IPS-NIHi11 (cell line): Measurements from ENCODE around the gene KANSL3.
"Not testable (repeated sequence)": the region's sequence is repeated elsewhere in the genome, so short reads cannot be mapped to it uniquely, and the experiment has no call there.

Source experiments
- DNase-seq: peaks from one replicate; pipeline ENCODE4 v3.0.0; 2012; ENCODE audit warnings: mixed read lengths, low spot score

KANSL3 gene

GRCh38 chr2:96557421-96557820 lies 80.7 kb downstream of the KANSL3 start:
- DNase-seq = not testable (repeated sequence)

GRCh38 chr2:96556441-96557330 lies 81.4 kb downstream of the KANSL3 start:
- no peak for DNase-seq

GRCh38 chr2:96555146-96555610 lies 82.9 kb downstream of the KANSL3 start:
- DNase-seq = no peak

- DNase-seq = peak; percentile 93
These were observed 83.6 kb downstream of the KANSL3 start for GRCh38 chr2:96554293-96555145.

- not testable (repeated sequence) for DNase-seq
These were observed 84.2 kb downstream of the KANSL3 start for GRCh38 chr2:96553957-96554292.

GRCh38 chr2:96553176-96553956 lies 84.7 kb downstream of the KANSL3 start:
- no peak for DNase-seq

- DNase-seq = no peak
These were observed 85.6 kb downstream of the KANSL3 start for GRCh38 chr2:96552315-96553175.

- DNase-seq = no peak
These were observed 86.4 kb downstream of the KANSL3 start for GRCh38 chr2:96551605-96552314.

GRCh38 chr2:96550787-96551604 lies 87.1 kb downstream of the KANSL3 start:
- no peak for DNase-seq

GRCh38 chr2:96549967-96550786 lies 87.9 kb downstream of the KANSL3 start:
- peak; percentile 74 for DNase-seq

GRCh38 chr2:96549466-96549785 lies 88.7 kb downstream of the KANSL3 start:
- no peak for DNase-seq

GRCh38 chr2:96548558-96549465 lies 89.3 kb downstream of the KANSL3 start:
- DNase-seq = no peak

GRCh38 chr2:96547731-96548171 lies 90.4 kb downstream of the KANSL3 start:
- DNase-seq = no peak

GRCh38 chr2:96547203-96547641 lies 90.9 kb downstream of the KANSL3 start:
- no peak for DNase-seq

GRCh38 chr2:96546797-96547196 lies 91.3 kb downstream of the KANSL3 start:
- no peak for DNase-seq

GRCh38 chr2:96546321-96546720 lies 91.8 kb downstream of the KANSL3 start:
- DNase-seq = no peak
